Stomach (tissue), 9 donors: Measurements from ENCODE around the gene ARHGAP10. TPM values are rescaled to one million over a fixed set of nuclear protein-coding genes. Genes with fewer than 3 reads are reported as not detected.

Source experiments
- DNase-seq, 2 donors: peaks; one replicate each; pipeline versions ENCODE4 v3.0.0 to v3.0.0-alpha.2; 2013 to 2019
- H3K27ac ChIP-seq, 5 donors: fragments of 200-600 bp in 4 of 5; sonication (generic) in 4 of 5; one replicate each; pipeline ENCODE4 v1.5.1; 2013 to 2019; ENCODE audit warnings: mild to moderate bottlenecking in 1 of 5, moderate library complexity in 1 of 5
- H3K27me3 ChIP-seq, 3 donors: fragments of 200-600 bp; sonication (generic); one replicate each; pipeline ENCODE4 v1.5.1; 2017 to 2019; ENCODE audit warnings: mixed run types in 1 of 3
- H3K36me3 ChIP-seq, 4 donors: fragments of 200-600 bp; sonication (generic); 1 replicate in 3 of 4; 2 replicates in 1 of 4; pipeline ENCODE4 v1.5.1; 2016 to 2019
- H3K4me1 ChIP-seq, 4 donors: fragments of 200-600 bp; sonication (generic); one replicate each; pipeline ENCODE4 v1.5.1; 2016 to 2019
- H3K4me3 ChIP-seq, 4 donors: fragments of 200-600 bp; sonication (generic) in 3 of 4; one replicate each; pipeline ENCODE4 v1.5.1; 2016 to 2019; ENCODE audit warnings: mild to moderate bottlenecking in 1 of 4
- H3K9me3 ChIP-seq, 4 donors: fragments of 200-600 bp; sonication (generic); one replicate each; pipeline ENCODE4 v1.5.1; 2016 to 2019
- CTCF ChIP-seq, 7 experiments: fragments of 450-650 bp in 4 of 7; fragments of 200-600 bp in 3 of 7; sonication (generic) in 3 of 7; IDR thresholded peaks; one replicate each; pipeline ENCODE4 v1.5.1; 2016 to 2019; ENCODE audit warnings: antibody characterized with exemption in 7 of 7, control low read depth in 2 of 7, mild to moderate bottlenecking in 1 of 7
- EP300 ChIP-seq: sonication (generic); formaldehyde crosslinking; IDR thresholded peaks from one replicate; pipeline ENCODE4 v1.6.1; 2017; ENCODE audit warnings: antibody characterized with exemption
- POLR2A ChIP-seq, 4 donors: fragments of 450-650 bp; IDR thresholded peaks; one replicate each; pipeline ENCODE4 v1.6.1; 2016; ENCODE audit warnings: antibody characterized with exemption in 4 of 4, control low read depth in 2 of 4, mild to moderate bottlenecking in 1 of 4, moderate library complexity in 1 of 4
- POLR2AphosphoS5 ChIP-seq, 3 donors: sonication (generic); formaldehyde crosslinking; IDR thresholded peaks; one replicate each; pipeline ENCODE4 v1.6.1; 2016; ENCODE audit warnings: antibody characterized with exemption in 3 of 3
- WGBS, 5 donors: extraction: QIAGEN DNeasy Blood & Tissue Kit in 3 of 5; methylation state at CpG; one replicate each; pipeline versions ENCODE4 v1.1.5 to v1.1.7; 2013 to 2018; 5-methylcytosine and 5-hydroxymethylcytosine counted together
- intact Hi-C: fragments of 100-400 bp; cut with DNase I; formaldehyde crosslinking; loops from one replicate; pipeline ENCODE4 v1.15.1; 2023; ENCODE audit warnings: low total_unique reads
- polyA plus RNA-seq, 3 donors: library from polyadenylated mRNA; stranded (reverse); fragments of 200-250 nt; gene quantifications; one replicate each; pipeline ENCODE4 v1.2.3, GENCODE V29; 2013
- total RNA-seq, 5 donors: library from RNA; depleted of rRNA; stranded (reverse); fragments of >200 nt; gene quantifications; one replicate each; pipeline versions ENCODE4 v1.1.0 to v1.2.3, GENCODE V29; 2014 to 2016
- donor health status: healthy with polysubstance abuse.
- donor health status: Bipolar disorder and iron deficiency.
- donor health status: healthy.

Gene ARHGAP10
- total and polyA plus RNA-seq, 8 donors, result 18.1 to 117 (median 43.9) TPM

GRCh38 chr4:147734496-147734895 lies 2.6 kb downstream of the ARHGAP10 start:
- Histone ChIP-seq H3K4me3 (peak overlapping the region; percentile 71 to 91 (median 82)), H3K27ac (peak overlapping the region in 4 of 5 donors; percentile 92 to 96 (median 92)), H3K36me3 (no peaks in the 10 kb centered on the region), H3K4me1 (peaks cover 27 to 73% (median 51%) of the 10 kb centered on the region in 4 donors), H3K9me3 (no peaks in the 10 kb centered on the region), H3K27me3 (no peaks in the 10 kb centered on the region)
- intact Hi-C loops, result no loop called here
- TF ChIP-seq CTCF (IDR thresholded peaks at IDR 0.05) (no peak), EP300 (no peak), POLR2AphosphoS5 (IDR thresholded peaks at IDR 0.05) (no peak), POLR2A (IDR thresholded peaks at IDR 0.05) (no peak)
- WGBS, 5 donors, result 41 to 60% (median 47%) methylated on average over 3 of the region's 3 CpGs
- no peak for DNase-seq

GRCh38 chr4:147735413-147736301 lies 3.8 kb downstream of the ARHGAP10 start:
- Histone ChIP-seq H3K36me3 (no peaks in the 10 kb centered on the region), H3K4me1 (peaks cover 27 to 85% (median 57%) of the 10 kb centered on the region in 4 donors), H3K27ac (peak overlapping the region in 3 of 5 donors; percentile 39 to 96 (median 93)), H3K4me3 (peak overlapping the region; percentile 71 to 91 (median 82)), H3K27me3 (no peaks in the 10 kb centered on the region), H3K9me3 (no peaks in the 10 kb centered on the region)
- DNase-seq, result no peak
- WGBS, 5 donors, result 71 to 82% (median 75%) methylated on average over 6 of the region's 6 CpGs
- intact Hi-C loops, result no loop called here
- no peak for TF ChIP-seq POLR2AphosphoS5 (IDR thresholded peaks at IDR 0.05)
- TF ChIP-seq CTCF (IDR thresholded peaks at IDR 0.05), result no peak
- no peak for TF ChIP-seq POLR2A (IDR thresholded peaks at IDR 0.05)
- no peak for TF ChIP-seq EP300

- H3K9me3 ChIP-seq, result no peaks in the 10 kb centered on the region
- DNase-seq, result no peak
- H3K4me3 ChIP-seq, result peak overlapping the region in 1 of 4 donors; percentile 71
- 73 to 86% (median 77%) methylated on average over 3 of the region's 3 CpGs for WGBS, 5 donors
- no peaks in the 10 kb centered on the region for H3K36me3 ChIP-seq
- H3K27ac ChIP-seq, result peak overlapping the region in 3 of 5 donors; percentile 39 to 96 (median 93)
- intact Hi-C loops, result no loop called here
- H3K4me1 ChIP-seq, result peaks cover 27 to 85% (median 56%) of the 10 kb centered on the region in 4 donors
- no peaks in the 10 kb centered on the region for H3K27me3 ChIP-seq
- no peak for TF ChIP-seq EP300
- no peak for TF ChIP-seq POLR2AphosphoS5 (IDR thresholded peaks at IDR 0.05)
- TF ChIP-seq CTCF (IDR thresholded peaks at IDR 0.05), result no peak
- no peak for TF ChIP-seq POLR2A (IDR thresholded peaks at IDR 0.05)
Measured at GRCh38 chr4:147736458-147736857, 4.6 kb downstream of the ARHGAP10 start.

GRCh38 chr4:147737623-147738022 lies 5.7 kb downstream of the ARHGAP10 start:
- TF ChIP-seq EP300 (no peak), POLR2AphosphoS5 (IDR thresholded peaks at IDR 0.05) (no peak), POLR2A (IDR thresholded peaks at IDR 0.05) (no peak), CTCF (IDR thresholded peaks at IDR 0.05) (no peak)
- no peak for DNase-seq
- peak overlapping the region in 2 of 5 donors; percentile 43 to 96 for H3K27ac ChIP-seq
- 87 to 93% (median 91%) methylated on average over 2 of the region's 2 CpGs for WGBS, 5 donors
- H3K27me3 ChIP-seq, result no peaks in the 10 kb centered on the region
- H3K4me1 ChIP-seq, result peaks cover 25 to 95% (median 61%) of the 10 kb centered on the region in 4 donors
- intact Hi-C loops, result no loop called here
- H3K4me3 ChIP-seq, result no peak overlapping the region
- H3K36me3 ChIP-seq, result no peaks in the 10 kb centered on the region
- H3K9me3 ChIP-seq, result no peaks in the 10 kb centered on the region
